HepG2 (cell line): Measurements from ENCODE around the gene MTG1. TPM values are rescaled to one million over a fixed set of nuclear protein-coding genes. Genes with fewer than 3 reads are reported as not detected.

Experiments
- CBX1 ChIP-seq: IDR thresholded peaks from one replicate; pipeline ENCODE4 v1.6.1; 2016; ENCODE audit warnings: antibody characterized with exemption, low read depth
- FOXA1 ChIP-seq, 2 experiments: fragments of 450-650 bp in 1 of 2; sonication (generic) in 1 of 2; formaldehyde crosslinking in 1 of 2; IDR thresholded peaks; 2 replicates each; pipeline versions ENCODE4 v1.4.0 to v1.6.1; 2016 to 2020; ENCODE audit warnings: missing genetic modification reagents in 1 of 2
- FOXO1 ChIP-seq: sonication (generic); formaldehyde crosslinking; IDR thresholded peaks from 2 replicates; pipeline ENCODE4 v1.4.0; 2020; ENCODE audit warnings: missing genetic modification reagents
- HMGXB4 ChIP-seq, 2 experiments: sonication (generic) in 1 of 2; formaldehyde crosslinking in 1 of 2; IDR thresholded peaks; 2 replicates each; pipeline versions ENCODE4 v1.4.0 to v1.6.1; 2018 to 2020; ENCODE audit warnings: missing genetic modification reagents in 2 of 2, borderline replicate concordance in 1 of 2, low read depth in 1 of 2, mild to moderate bottlenecking in 1 of 2, missing biosample characterization in 1 of 2
- HOXA9 ChIP-seq: sonication (generic); formaldehyde crosslinking; IDR thresholded peaks from 2 replicates; pipeline ENCODE4 v1.8.1; 2022; ENCODE audit warnings: missing genetic modification reagents, mild to moderate bottlenecking, moderate library complexity, borderline replicate concordance
- KLF12 ChIP-seq: sonication (generic); formaldehyde crosslinking; IDR thresholded peaks from 2 replicates; pipeline ENCODE4 v1.4.0; 2020; ENCODE audit warnings: missing genetic modification reagents, borderline replicate concordance
- MXD4 ChIP-seq: IDR thresholded peaks from 2 replicates; pipeline ENCODE4 v1.6.1; 2016; ENCODE audit warnings: mild to moderate bottlenecking, missing biosample characterization, missing genetic modification reagents
- PAX8 ChIP-seq: sonication (generic); formaldehyde crosslinking; IDR thresholded peaks from 2 replicates; pipeline ENCODE4 v1.8.0; 2022; ENCODE audit warnings: mild to moderate bottlenecking, missing genetic modification reagents, borderline replicate concordance
- PRDM10 ChIP-seq: sonication (generic); formaldehyde crosslinking; IDR thresholded peaks from 2 replicates; pipeline ENCODE4 v1.4.0; 2020; ENCODE audit warnings: low read depth, missing genetic modification reagents
- RAD51 ChIP-seq: fragments of 450-650 bp; IDR thresholded peaks from 2 replicates; pipeline ENCODE4 v1.6.1; 2016; ENCODE audit warnings: borderline replicate concordance
- RFXANK ChIP-seq: IDR thresholded peaks from 2 replicates; pipeline ENCODE4 v1.6.1; 2016
- SP2 ChIP-seq: sonication (generic); formaldehyde crosslinking; IDR thresholded peaks from 2 replicates; pipeline ENCODE4 v1.5.1; 2020; ENCODE audit warnings: mild to moderate bottlenecking, missing genetic modification reagents
- TEAD2 ChIP-seq: sonication (generic); formaldehyde crosslinking; IDR thresholded peaks from 2 replicates; pipeline ENCODE4 v1.9.0; 2021; ENCODE audit warnings: missing genetic modification reagents
- ZBTB37 ChIP-seq: sonication (generic); formaldehyde crosslinking; IDR thresholded peaks from 2 replicates; pipeline ENCODE4 v1.4.0; 2020; ENCODE audit warnings: mild to moderate bottlenecking, missing genetic modification reagents
- ZC3H13 ChIP-seq: sonication (generic); formaldehyde crosslinking; IDR thresholded peaks from 2 replicates; pipeline ENCODE4 v1.8.1; 2023; ENCODE audit warnings: mild to moderate bottlenecking, missing genetic modification reagents, moderate library complexity
- ZKSCAN1 ChIP-seq: fragments of 150-350 bp; IDR thresholded peaks from 2 replicates; pipeline ENCODE4 v1.6.1; 2014; ENCODE audit warnings: low read length
- ZNF260 ChIP-seq: sonication (generic); formaldehyde crosslinking; IDR thresholded peaks from 2 replicates; pipeline ENCODE4 v1.4.0; 2020; ENCODE audit warnings: missing genetic modification reagents, low read depth, mild to moderate bottlenecking, borderline replicate concordance
- ZNF280B ChIP-seq: sonication (generic); formaldehyde crosslinking; IDR thresholded peaks from 2 replicates; pipeline ENCODE4 v1.5.0; 2020; ENCODE audit warnings: missing genetic modification reagents, mild to moderate bottlenecking, borderline replicate concordance
- ZNF282 ChIP-seq: fragments of 450-650 bp; IDR thresholded peaks from 2 replicates; pipeline ENCODE4 v1.6.1; 2018; ENCODE audit not compliant: partially characterized antibody
- ZNF83 ChIP-seq: sonication (generic); formaldehyde crosslinking; IDR thresholded peaks from 2 replicates; pipeline ENCODE4 v1.4.0; 2020; ENCODE audit warnings: missing genetic modification reagents, mild to moderate bottlenecking, borderline replicate concordance
- ZSCAN22 ChIP-seq: sonication (generic); formaldehyde crosslinking; IDR thresholded peaks from 2 replicates; pipeline ENCODE4 v1.4.0; 2020; ENCODE audit warnings: mild to moderate bottlenecking, missing genetic modification reagents
- polyA plus RNA-seq, 8 experiments: library from polyadenylated mRNA; depleted of rRNA in 3 of 8; stranded (reverse) in 7 of 8; unstranded in 1 of 8; fragments of >200 nt; fragmentation: Illumina TruSeq in 4 of 8; extraction: Trizol in 4 of 8; gene quantifications; 2 replicates each; pipeline versions ENCODE4 v1.2.1 to v1.2.3, GENCODE V29; 2011 to 2016; ENCODE audit warnings: low read depth in 4 of 8, missing spikeins in 1 of 8, mixed read lengths in 1 of 8; ENCODE audit not compliant: insufficient read depth in 1 of 8
- total RNA-seq, 5 experiments: library from RNA; depleted of rRNA; stranded (reverse); fragments of >200 nt; fragmentation: Illumina TruSeq; extraction: Trizol; gene quantifications; 2 replicates each; pipeline ENCODE4 v1.2.3, GENCODE V29; 2016; ENCODE audit warnings: low read depth in 1 of 5

MTG1 gene
- total and polyA plus RNA-seq, 2 of the 13 experiments (the other 11 are each of a cell fraction or from before 2014, with no cell fraction given), result 42.0 to 103 TPM

- TF ChIP-seq HMGXB4 (CRISPR knock-in tag; IDR thresholded peaks at IDR 0.05; ENCODE audit: borderline replicate concordance in 1 of 2, low read depth in 1 of 2), result 0 out of 4 replicates have a peak, but pooled peaks of 1 of the 2 experiments have one; percentile 46
- no peak for TF ChIP-seq HOXA9 (CRISPR knock-in tag)
- TF ChIP-seq FOXA1 (IDR thresholded peaks at IDR 0.05), result no peak
- TF ChIP-seq FOXA1 (CRISPR knock-in tag; IDR thresholded peaks at IDR 0.05), result no peak
- no peak for TF ChIP-seq RFXANK (CRISPR knock-in tag)
- no peak for TF ChIP-seq FOXO1 (CRISPR knock-in tag)
- no peak for TF ChIP-seq ZNF260 (CRISPR knock-in tag)
- TF ChIP-seq ZC3H13 (CRISPR knock-in tag), result no peak; the same call in 1 of the 2 replicates
- no peak for TF ChIP-seq ZKSCAN1
- no peak for TF ChIP-seq ZSCAN22 (CRISPR knock-in tag)
- TF ChIP-seq ZNF282, result no peak
- no peak for TF ChIP-seq RAD51
- peak; percentile 36 for TF ChIP-seq CBX1
- TF ChIP-seq TEAD2, result no peak
- no peak for TF ChIP-seq SP2 (CRISPR knock-in tag)
- peak; percentile 74; the same call in 1 of the 2 replicates for TF ChIP-seq ZNF83 (CRISPR knock-in tag)
- TF ChIP-seq KLF12 (CRISPR knock-in tag), result 0 out of 2 replicates have a peak, but pooled peaks have one; percentile 8
- peak; percentile 61 for TF ChIP-seq ZNF280B (CRISPR knock-in tag)
- TF ChIP-seq PRDM10 (CRISPR knock-in tag), result no peak
- TF ChIP-seq MXD4 (CRISPR knock-in tag), result no peak
- TF ChIP-seq ZBTB37 (CRISPR knock-in tag), result no peak
- TF ChIP-seq PAX8 (CRISPR knock-in tag), result no peak
Observed at GRCh38 chr10:133358162-133358924, 35.6 kb upstream of the MTG1 start (continued).
